ENCODE data around the gene IL25.

DNA sequence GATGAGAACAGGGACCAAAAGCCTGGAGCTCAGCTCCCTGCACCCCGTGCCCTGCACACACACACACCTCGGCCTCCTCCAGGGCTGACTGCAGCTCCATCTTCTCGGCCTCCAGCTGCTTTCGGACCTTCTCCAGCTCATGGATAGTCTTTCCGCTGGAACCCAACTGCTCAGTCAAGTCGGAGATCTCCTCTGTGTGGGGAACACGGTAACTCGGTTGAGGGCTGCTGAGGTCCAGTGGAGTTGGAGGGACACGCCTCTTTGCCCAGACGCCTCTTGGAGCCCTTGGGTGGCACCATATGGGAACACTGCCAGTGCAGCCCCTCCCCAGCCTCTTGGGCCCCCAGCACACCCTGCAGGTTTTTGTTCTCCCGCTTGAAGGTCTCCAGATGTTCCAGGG lies 44.2 kb downstream of the IL25 start:
- TF ChIP-seq, protein P1, sequence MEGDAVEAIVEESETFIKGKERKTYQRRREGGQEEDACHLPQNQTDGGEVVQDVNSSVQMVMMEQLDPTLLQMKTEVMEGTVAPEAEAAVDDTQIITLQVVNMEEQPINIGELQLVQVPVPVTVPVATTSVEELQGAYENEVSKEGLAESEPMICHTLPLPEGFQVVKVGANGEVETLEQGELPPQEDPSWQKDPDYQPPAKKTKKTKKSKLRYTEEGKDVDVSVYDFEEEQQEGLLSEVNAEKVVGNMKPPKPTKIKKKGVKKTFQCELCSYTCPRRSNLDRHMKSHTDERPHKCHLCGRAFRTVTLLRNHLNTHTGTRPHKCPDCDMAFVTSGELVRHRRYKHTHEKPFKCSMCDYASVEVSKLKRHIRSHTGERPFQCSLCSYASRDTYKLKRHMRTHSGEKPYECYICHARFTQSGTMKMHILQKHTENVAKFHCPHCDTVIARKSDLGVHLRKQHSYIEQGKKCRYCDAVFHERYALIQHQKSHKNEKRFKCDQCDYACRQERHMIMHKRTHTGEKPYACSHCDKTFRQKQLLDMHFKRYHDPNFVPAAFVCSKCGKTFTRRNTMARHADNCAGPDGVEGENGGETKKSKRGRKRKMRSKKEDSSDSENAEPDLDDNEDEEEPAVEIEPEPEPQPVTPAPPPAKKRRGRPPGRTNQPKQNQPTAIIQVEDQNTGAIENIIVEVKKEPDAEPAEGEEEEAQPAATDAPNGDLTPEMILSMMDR (conservative IDR thresholded peaks at IDR 0.05) = no peak
- no peak for TF ChIP-seq ZFX (IDR thresholded peaks at IDR 0.05)

All from C4-2B (cell line).